DND-41 (cell line): Measurements from ENCODE around the gene ARHGAP28.

Experiments used
- CTCF ChIP-seq: IDR thresholded peaks from 2 replicates; pipeline ENCODE4 v1.5.1; 2012; ENCODE audit warnings: borderline replicate concordance, low read length, moderate library complexity, mild to moderate bottlenecking; ENCODE audit not compliant: poor library complexity, severe bottlenecking; ENCODE audit errors: extremely low read depth
- EZH2 ChIP-seq: IDR thresholded peaks from 3 replicates; pipeline ENCODE4 v1.6.1; 2012; ENCODE audit warnings: borderline replicate concordance, low read depth, mild to moderate bottlenecking, moderate library complexity, low read length, inconsistent platforms; ENCODE audit not compliant: severe bottlenecking

- no peak for TF ChIP-seq CTCF
- no peak for TF ChIP-seq EZH2
These were observed 162.3 kb downstream of the ARHGAP28 start for GRCh38 chr18:6891788-6892187.
